Transverse colon (tissue), 4 donors: ENCODE results near the gene NKAIN2.

Experiments used
- CTCF ChIP-seq, 5 experiments: fragments of 200-600 bp in 3 of 5; fragments of 450-650 bp in 2 of 5; sonication (generic) in 3 of 5; IDR thresholded peaks; 1 replicate in 2 of 5; 2 replicates in 3 of 5; pipeline ENCODE4 v1.5.1; 2016 to 2017; ENCODE audit warnings: antibody characterized with exemption in 5 of 5, inconsistent platforms in 3 of 5, mild to moderate bottlenecking in 2 of 5, moderate library complexity in 1 of 5
- EP300 ChIP-seq: sonication (generic); formaldehyde crosslinking; IDR thresholded peaks from one replicate; pipeline ENCODE4 v1.6.1; 2017; ENCODE audit warnings: antibody characterized with exemption, low read depth
- POLR2A ChIP-seq: fragments of 450-650 bp; IDR thresholded peaks from one replicate; pipeline ENCODE4 v1.6.1; 2016; ENCODE audit warnings: antibody characterized with exemption, mild to moderate bottlenecking, moderate library complexity
- POLR2AphosphoS5 ChIP-seq, 3 donors: sonication (generic); formaldehyde crosslinking; IDR thresholded peaks; one replicate each; pipeline ENCODE4 v1.6.1; 2016; ENCODE audit warnings: antibody characterized with exemption in 3 of 3

- no peak for TF ChIP-seq POLR2A
- no peak for TF ChIP-seq CTCF (IDR thresholded peaks at IDR 0.05)
- no peak for TF ChIP-seq POLR2AphosphoS5 (IDR thresholded peaks at IDR 0.05)
- TF ChIP-seq EP300, result no peak
These were observed 262.6 kb downstream of the NKAIN2 start for GRCh38 chr6:124066269-124066668.
